ENCODE measurements around the gene CCDC17.

- TF ChIP-seq CTCF (IDR thresholded peaks at IDR 0.05) (no peak), POLR2A (IDR thresholded peaks at IDR 0.05) (no peak)
These were observed 3.0 kb downstream of the CCDC17 start for GRCh38 chr1:45620588-45621500.

All from thyroid gland (tissue), 4 donors.